ENCODE measurements around the gene PTGDR2.

Gene PTGDR2

DNA sequence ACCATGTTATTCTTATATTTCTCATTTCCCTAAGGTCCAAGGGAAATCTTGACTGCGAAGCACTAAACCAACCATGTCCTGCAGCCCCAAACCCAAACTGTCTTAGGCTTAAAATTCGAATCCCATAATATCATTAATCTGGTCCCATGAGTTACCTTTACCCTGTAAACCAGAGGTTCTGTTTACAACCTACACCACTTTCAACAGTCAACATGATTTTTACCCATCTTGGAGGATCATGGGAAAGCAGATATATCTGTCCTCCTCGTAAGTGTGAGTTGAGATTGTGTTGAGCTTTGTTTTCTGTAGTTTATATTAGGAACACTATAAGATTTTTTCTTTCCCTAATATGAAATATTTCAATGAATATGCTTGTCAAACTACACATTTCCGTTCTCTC, 44.2 kb upstream of the PTGDR2 start:
- no peak overlapping the region for H4K8ac ChIP-seq (ENCODE audit: low read depth, low read length)
- H3K4me2 ChIP-seq (ENCODE audit: insufficient read depth, low read length, poor library complexity, severe bottlenecking) = no peak overlapping the region
- no peak overlapping the region for H2AK5ac ChIP-seq (ENCODE audit: low read depth, low read length)
- H3K79me1 ChIP-seq (ENCODE audit: low read depth, low read length) = peaks cover 11% of the 10 kb centered on the region
- H3K27me3 ChIP-seq (ENCODE audit: control insufficient read depth in 3 of 3, insufficient read depth in 3 of 3, low read depth in 1 of 3, low read length in 3 of 3) = no peaks in the 10 kb centered on the region
- H3K9me3 ChIP-seq (replicated peaks in 1 of 2; ENCODE audit: control insufficient read depth in 2 of 2, insufficient read depth in 1 of 2, low read depth in 1 of 2, low read length in 2 of 2) = no peaks in the 10 kb centered on the region
- no peak overlapping the region for H3K9ac ChIP-seq (ENCODE audit: low read depth, low read length, poor library complexity)
- H3K36me3 ChIP-seq (replicated peaks in 1 of 2; ENCODE audit: control insufficient read depth in 2 of 2, insufficient read depth in 2 of 2, low read length in 2 of 2) = peaks cover 58 to 99% of the 10 kb centered on the region in 2 donors
- no peak overlapping the region for H3K4me3 ChIP-seq (ENCODE audit: low read length in 2 of 2)
- H4K91ac ChIP-seq (ENCODE audit: low read depth, low read length, poor library complexity) = no peak overlapping the region
- H2BK120ac ChIP-seq (ENCODE audit: low read depth, low read length) = no peak overlapping the region
- H2BK5ac ChIP-seq (ENCODE audit: low read length) = no peak overlapping the region
- H3K18ac ChIP-seq (ENCODE audit: low read length) = no peak overlapping the region
- no peak overlapping the region for H2AFZ ChIP-seq (ENCODE audit: low read length)
- H3K14ac ChIP-seq (ENCODE audit: low read length) = no peak overlapping the region
- H3K4me1 ChIP-seq (ENCODE audit: control insufficient read depth in 2 of 2, insufficient read depth in 1 of 2, low read depth in 1 of 2, low read length in 2 of 2) = peaks cover under 1 to 4% of the 10 kb centered on the region in 2 donors
- H3K23ac ChIP-seq (ENCODE audit: low read depth, low read length, poor library complexity) = no peak overlapping the region
- WGBS, 2 donors (ENCODE audit: extremely low coverage in 2 of 2, insufficient read length in 2 of 2, insufficient replicate concordance in 1 of 2) = no CpG with 5 or more reads among the region's 4 CpGs
- DNase-seq (ENCODE audit: low spot score) = no peak
- H3K27ac ChIP-seq (replicated peaks; ENCODE audit: low read length) = no peak overlapping the region
- no peak overlapping the region for H3K4ac ChIP-seq (ENCODE audit: low read length)
- no peak overlapping the region for H2BK15ac ChIP-seq (ENCODE audit: low read length)
- H2BK12ac ChIP-seq (ENCODE audit: low read length) = no peak overlapping the region

DNA sequence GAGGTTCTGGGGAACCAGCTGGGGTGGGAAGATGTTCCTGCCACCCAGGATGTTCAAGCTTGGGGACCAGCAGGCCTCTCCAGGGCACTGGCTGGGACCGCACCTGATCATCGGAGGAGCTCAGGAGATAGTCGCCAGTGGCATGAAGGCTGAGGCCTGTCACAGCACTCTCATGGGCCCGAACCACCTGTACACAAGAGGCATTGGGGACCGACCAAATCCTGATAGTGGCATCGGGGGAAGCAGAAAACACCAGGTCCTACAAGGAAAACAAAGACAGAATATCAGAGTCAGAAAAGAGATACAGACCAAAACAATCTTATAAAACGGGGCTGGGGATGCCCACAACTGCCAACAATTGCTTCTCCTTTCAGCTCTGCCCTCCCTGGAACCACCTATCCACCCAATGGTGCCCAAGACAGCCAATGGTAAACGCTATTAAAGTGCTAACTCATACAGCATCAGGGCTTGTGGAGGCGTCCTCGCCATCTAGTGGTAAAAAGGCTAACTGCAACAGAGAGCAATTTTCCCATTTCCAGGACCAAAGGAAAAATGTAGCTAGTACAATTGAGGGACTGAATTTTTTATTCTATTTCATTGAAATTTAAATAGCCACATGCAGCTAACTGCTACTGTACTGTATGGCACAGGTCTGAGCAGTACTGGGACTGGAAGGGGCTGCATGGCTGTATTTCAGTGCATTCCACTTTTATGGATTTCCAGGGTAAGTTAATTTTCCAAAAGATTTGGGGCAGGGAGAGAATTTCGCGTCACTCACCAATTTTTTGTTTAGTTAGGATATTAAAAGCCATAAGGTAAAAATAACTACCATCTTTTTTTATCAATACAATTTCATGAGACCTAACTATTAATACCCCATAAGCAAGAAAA, 43.5 kb upstream of the PTGDR2 start:
- Histone ChIP-seq H2BK120ac (ENCODE audit: low read depth, low read length) (no peak overlapping the region), H3K23ac (ENCODE audit: low read depth, low read length, poor library complexity) (no peak overlapping the region), H3K9ac (ENCODE audit: low read depth, low read length, poor library complexity) (no peak overlapping the region), H4K8ac (ENCODE audit: low read depth, low read length) (no peak overlapping the region), H2BK5ac (ENCODE audit: low read length) (no peak overlapping the region), H3K27me3 (ENCODE audit: control insufficient read depth in 3 of 3, insufficient read depth in 3 of 3, low read depth in 1 of 3, low read length in 3 of 3) (no peaks in the 10 kb centered on the region), H4K91ac (ENCODE audit: low read depth, low read length, poor library complexity) (no peak overlapping the region), H3K18ac (ENCODE audit: low read length) (no peak overlapping the region), H3K27ac (replicated peaks; ENCODE audit: low read length) (no peak overlapping the region), H3K9me3 (replicated peaks in 1 of 2; ENCODE audit: control insufficient read depth in 2 of 2, insufficient read depth in 1 of 2, low read depth in 1 of 2, low read length in 2 of 2) (no peaks in the 10 kb centered on the region), H2AFZ (ENCODE audit: low read length) (no peak overlapping the region), H2BK15ac (ENCODE audit: low read length) (no peak overlapping the region), H3K79me1 (ENCODE audit: low read depth, low read length) (peaks cover 11% of the 10 kb centered on the region), H3K4me1 (ENCODE audit: control insufficient read depth in 2 of 2, insufficient read depth in 1 of 2, low read depth in 1 of 2, low read length in 2 of 2) (no peaks in the 10 kb centered on the region), H3K4me2 (ENCODE audit: insufficient read depth, low read length, poor library complexity, severe bottlenecking) (no peak overlapping the region), H3K14ac (ENCODE audit: low read length) (no peak overlapping the region), H3K36me3 (replicated peaks in 1 of 2; ENCODE audit: control insufficient read depth in 2 of 2, insufficient read depth in 2 of 2, low read length in 2 of 2) (peaks cover 61 to 99% of the 10 kb centered on the region in 2 donors), H2AK5ac (ENCODE audit: low read depth, low read length) (no peak overlapping the region), H3K4me3 (ENCODE audit: low read length in 2 of 2) (no peak overlapping the region), H3K4ac (ENCODE audit: low read length) (no peak overlapping the region), H2BK12ac (ENCODE audit: low read length) (no peak overlapping the region)
- WGBS, 2 donors (ENCODE audit: extremely low coverage in 2 of 2, insufficient read length in 2 of 2, insufficient replicate concordance in 1 of 2) = no CpG with 5 or more reads among the region's 12 CpGs
- DNase-seq (ENCODE audit: low spot score) = peak; percentile 59

DNA sequence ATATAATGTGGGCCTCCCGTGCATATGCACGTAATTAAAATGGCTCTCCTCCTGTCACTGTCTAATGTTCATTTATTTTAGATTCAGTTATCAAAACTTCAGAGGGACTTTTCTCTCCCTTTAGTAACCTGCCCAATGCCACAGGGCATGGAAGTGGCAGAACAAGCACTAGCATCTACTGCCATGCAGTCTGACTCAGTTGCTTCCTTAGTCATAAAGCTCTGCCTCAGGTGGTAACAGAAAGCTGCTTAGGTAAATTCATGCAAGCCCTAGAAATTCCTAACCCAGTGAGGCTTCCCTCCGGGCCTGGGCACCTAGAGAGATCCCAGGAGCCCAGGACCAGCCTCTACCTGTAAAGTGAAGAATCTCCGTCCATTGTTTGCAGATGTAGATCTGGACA, 41.7 kb upstream of the PTGDR2 start:
- WGBS, 2 donors (ENCODE audit: extremely low coverage in 2 of 2, insufficient read length in 2 of 2, insufficient replicate concordance in 1 of 2) = no CpG with 5 or more reads among the region's 4 CpGs

DNA sequence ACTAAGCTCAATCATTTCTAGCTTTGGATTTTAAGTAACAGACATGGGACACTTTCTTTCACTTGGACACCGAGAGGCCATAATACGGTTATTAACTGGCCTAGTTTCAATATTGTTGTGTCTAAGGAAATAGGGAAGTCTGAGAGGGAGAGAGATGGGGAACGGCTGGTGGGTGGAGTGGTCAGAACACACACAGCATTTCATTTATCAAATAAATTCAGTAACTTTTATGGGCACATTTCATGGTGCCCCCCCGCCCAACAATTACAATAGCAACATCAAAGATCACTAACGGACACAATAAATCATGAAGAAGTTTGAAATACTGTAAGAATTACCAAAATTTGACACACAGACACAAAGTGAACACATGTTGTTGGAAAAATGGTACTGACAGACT, 39.9 kb upstream of the PTGDR2 start:
- peaks cover 48 to 97% of the 10 kb centered on the region in 2 donors for H3K36me3 ChIP-seq (replicated peaks in 1 of 2; ENCODE audit: control insufficient read depth in 2 of 2, insufficient read depth in 2 of 2, low read length in 2 of 2)
- no peaks in the 10 kb centered on the region for H3K27me3 ChIP-seq (ENCODE audit: control insufficient read depth in 3 of 3, insufficient read depth in 3 of 3, low read depth in 1 of 3, low read length in 3 of 3)
- H3K4me3 ChIP-seq (ENCODE audit: low read length in 2 of 2) = no peak overlapping the region
- no peak overlapping the region for H3K23ac ChIP-seq (ENCODE audit: low read depth, low read length, poor library complexity)
- no peak overlapping the region for H3K4me2 ChIP-seq (ENCODE audit: insufficient read depth, low read length, poor library complexity, severe bottlenecking)
- H3K4me1 ChIP-seq (ENCODE audit: control insufficient read depth in 2 of 2, insufficient read depth in 1 of 2, low read depth in 1 of 2, low read length in 2 of 2) = no peaks in the 10 kb centered on the region
- WGBS, 2 donors (ENCODE audit: extremely low coverage in 2 of 2, insufficient read length in 2 of 2, insufficient replicate concordance in 1 of 2) = no CpG with 5 or more reads among the region's 5 CpGs
- no peak overlapping the region for H3K4ac ChIP-seq (ENCODE audit: low read length)
- H3K9ac ChIP-seq (ENCODE audit: low read depth, low read length, poor library complexity) = no peak overlapping the region
- no peaks in the 10 kb centered on the region for H3K79me1 ChIP-seq (ENCODE audit: low read depth, low read length)
- H2AK5ac ChIP-seq (ENCODE audit: low read depth, low read length) = no peak overlapping the region
- H2BK15ac ChIP-seq (ENCODE audit: low read length) = no peak overlapping the region
- H2BK120ac ChIP-seq (ENCODE audit: low read depth, low read length) = no peak overlapping the region
- DNase-seq (ENCODE audit: low spot score) = no peak
- H2BK5ac ChIP-seq (ENCODE audit: low read length) = no peak overlapping the region
- H2AFZ ChIP-seq (ENCODE audit: low read length) = no peak overlapping the region
- no peaks in the 10 kb centered on the region for H3K9me3 ChIP-seq (replicated peaks in 1 of 2; ENCODE audit: control insufficient read depth in 2 of 2, insufficient read depth in 1 of 2, low read depth in 1 of 2, low read length in 2 of 2)
- H3K27ac ChIP-seq (replicated peaks; ENCODE audit: low read length) = no peak overlapping the region
- no peak overlapping the region for H3K18ac ChIP-seq (ENCODE audit: low read length)
- H3K14ac ChIP-seq (ENCODE audit: low read length) = no peak overlapping the region
- no peak overlapping the region for H2BK12ac ChIP-seq (ENCODE audit: low read length)
- no peak overlapping the region for H4K8ac ChIP-seq (ENCODE audit: low read depth, low read length)
- no peak overlapping the region for H4K91ac ChIP-seq (ENCODE audit: low read depth, low read length, poor library complexity)

More for the DNA sequence above, 41.7 kb upstream of the PTGDR2 start:
- Histone ChIP-seq H2AFZ (ENCODE audit: low read length) (no peak overlapping the region), H2BK120ac (ENCODE audit: low read depth, low read length) (no peak overlapping the region), H3K14ac (ENCODE audit: low read length) (no peak overlapping the region), H2AK5ac (ENCODE audit: low read depth, low read length) (no peak overlapping the region), H2BK12ac (ENCODE audit: low read length) (no peak overlapping the region), H3K9ac (ENCODE audit: low read depth, low read length, poor library complexity) (no peak overlapping the region), H3K4me1 (ENCODE audit: control insufficient read depth in 2 of 2, insufficient read depth in 1 of 2, low read depth in 1 of 2, low read length in 2 of 2) (no peaks in the 10 kb centered on the region), H3K18ac (ENCODE audit: low read length) (no peak overlapping the region), H3K9me3 (replicated peaks in 1 of 2; ENCODE audit: control insufficient read depth in 2 of 2, insufficient read depth in 1 of 2, low read depth in 1 of 2, low read length in 2 of 2) (no peaks in the 10 kb centered on the region), H3K79me1 (ENCODE audit: low read depth, low read length) (peaks cover under 1% of the 10 kb centered on the region), H3K27ac (replicated peaks; ENCODE audit: low read length) (no peak overlapping the region), H2BK5ac (ENCODE audit: low read length) (no peak overlapping the region), H3K4me3 (ENCODE audit: low read length in 2 of 2) (no peak overlapping the region), H4K91ac (ENCODE audit: low read depth, low read length, poor library complexity) (no peak overlapping the region), H3K23ac (ENCODE audit: low read depth, low read length, poor library complexity) (no peak overlapping the region), H3K4ac (ENCODE audit: low read length) (no peak overlapping the region), H4K8ac (ENCODE audit: low read depth, low read length) (no peak overlapping the region), H3K27me3 (ENCODE audit: control insufficient read depth in 3 of 3, insufficient read depth in 3 of 3, low read depth in 1 of 3, low read length in 3 of 3) (no peaks in the 10 kb centered on the region), H3K4me2 (ENCODE audit: insufficient read depth, low read length, poor library complexity, severe bottlenecking) (no peak overlapping the region), H3K36me3 (replicated peaks in 1 of 2; ENCODE audit: control insufficient read depth in 2 of 2, insufficient read depth in 2 of 2, low read length in 2 of 2) (peaks cover 57 to 98% of the 10 kb centered on the region in 2 donors), H2BK15ac (ENCODE audit: low read length) (no peak overlapping the region)
- DNase-seq (ENCODE audit: low spot score) = no peak
